T-helper 9 cell (primary cell): Measurements from ENCODE around the gene GINS3.
A peak's percentile ranks its signal among the peaks of the same experiment; 100 is the strongest.

ENCODE experiments used
- DNase-seq: peaks from one replicate; pipeline ENCODE4 v3.0.0-alpha.2; 2020
- total RNA-seq, 2 donors: gene quantifications; one replicate each; lab custom pipeline; 2026; lab: John Stamatoyannopoulos, UW

The GINS3 gene
- total RNA-seq = 2.2 to 3.4 reads per million in 2 donors

DNA sequence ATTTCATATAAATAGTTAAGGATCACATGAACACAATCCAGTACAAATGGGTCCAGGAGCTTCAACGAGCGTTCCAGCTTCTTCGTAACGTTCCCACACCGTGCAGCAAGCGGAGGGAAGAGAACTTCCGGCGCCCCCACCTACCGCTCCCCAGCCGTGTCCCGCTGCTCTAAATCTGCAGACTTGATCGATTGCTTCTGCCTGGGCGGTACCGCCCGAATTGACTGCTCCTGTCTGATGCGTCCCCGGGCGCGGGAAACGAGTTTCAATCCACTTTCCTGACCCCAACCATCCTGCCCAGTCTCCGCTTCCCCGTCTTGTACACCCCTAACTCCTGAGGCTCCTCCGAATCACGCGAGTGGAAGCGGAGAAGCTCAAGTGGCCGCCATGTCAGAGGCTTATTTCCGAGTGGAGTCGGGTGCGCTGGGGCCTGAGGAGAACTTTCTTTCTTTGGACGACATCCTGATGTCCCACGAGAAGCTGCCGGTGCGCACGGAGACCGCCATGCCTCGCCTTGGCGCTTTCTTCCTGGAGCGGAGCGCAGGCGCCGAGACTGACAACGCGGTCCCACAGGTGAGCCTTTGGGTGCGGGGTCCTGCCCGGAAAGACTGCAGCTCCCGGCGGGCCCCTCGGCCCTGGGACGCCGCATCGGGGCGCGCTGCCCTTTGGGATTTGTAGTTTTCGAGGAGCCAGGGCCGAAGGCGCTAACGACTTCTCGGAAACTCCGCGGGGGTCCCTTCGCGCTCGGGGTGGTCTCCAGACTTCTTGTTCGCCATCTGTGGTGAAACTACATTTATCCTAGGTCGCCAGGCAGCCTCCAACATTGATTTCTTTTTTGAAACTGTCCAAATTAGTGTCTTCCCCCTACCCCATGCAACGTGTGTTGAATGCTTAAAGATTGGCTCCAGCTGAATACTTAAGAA is at the start of gene GINS3:
TSS of gene GINS3 (plus strand) at position 257 of the 923 bp plus-strand sequence. CDS start at position 388, 131 bp downstream.
- DNase-seq = peak; percentile 75

DNA sequence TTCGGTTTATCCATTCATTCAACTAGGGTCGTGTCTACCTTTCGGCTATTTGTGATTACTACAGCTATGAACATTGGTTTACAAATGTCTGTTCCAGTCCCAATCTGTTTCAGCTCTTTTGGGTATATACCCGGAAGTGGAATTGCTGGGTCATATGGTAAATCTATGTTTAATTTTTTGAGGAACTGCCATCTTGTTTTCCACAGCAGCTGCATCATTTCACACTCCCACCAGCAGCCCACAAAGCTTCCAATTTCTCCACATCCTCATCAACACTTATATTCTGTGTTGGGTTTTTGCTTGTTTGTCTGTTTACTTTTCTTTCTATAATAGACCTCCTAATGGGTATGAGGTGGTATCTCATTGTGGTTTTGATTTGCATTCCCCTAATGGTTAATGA is 48.7 kb upstream of the GINS3 start:
- DNase-seq = no peak

DNA sequence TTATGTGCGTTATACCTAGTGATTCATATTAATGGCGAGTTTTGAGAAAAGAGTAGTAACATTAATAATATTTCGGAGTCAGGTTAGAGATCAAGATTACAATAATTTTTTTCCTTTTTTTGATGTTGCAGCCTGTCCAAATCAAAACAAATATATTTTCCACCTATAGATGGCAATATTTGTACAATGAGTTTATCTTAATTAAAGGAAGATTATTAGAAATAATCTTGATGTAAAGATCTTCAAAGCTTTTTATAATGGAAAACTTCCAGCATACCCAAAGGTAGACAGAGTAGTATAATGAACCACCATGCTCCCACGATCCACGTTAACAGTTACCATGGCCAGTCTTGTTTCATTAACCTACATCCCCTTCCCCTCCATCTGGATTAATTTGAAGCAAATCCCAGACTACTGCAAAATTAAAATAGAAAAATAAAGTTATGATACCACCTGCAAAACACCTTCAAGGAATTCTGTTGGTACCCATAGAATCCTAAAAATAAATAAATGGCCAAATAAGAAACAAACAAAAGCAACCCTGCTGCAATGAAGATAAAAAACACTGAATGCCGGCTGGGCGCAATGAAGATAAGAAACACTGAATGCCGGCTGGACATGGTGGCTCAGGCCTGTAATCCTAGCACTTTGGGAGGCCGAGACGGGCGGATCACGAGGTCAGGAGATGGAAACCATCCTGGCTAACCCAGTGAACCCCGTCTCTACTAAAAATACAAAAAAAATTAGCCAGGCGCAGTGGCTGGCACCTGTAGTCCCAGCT is 46.5 kb upstream of the GINS3 start:
- no peak for DNase-seq

DNA sequence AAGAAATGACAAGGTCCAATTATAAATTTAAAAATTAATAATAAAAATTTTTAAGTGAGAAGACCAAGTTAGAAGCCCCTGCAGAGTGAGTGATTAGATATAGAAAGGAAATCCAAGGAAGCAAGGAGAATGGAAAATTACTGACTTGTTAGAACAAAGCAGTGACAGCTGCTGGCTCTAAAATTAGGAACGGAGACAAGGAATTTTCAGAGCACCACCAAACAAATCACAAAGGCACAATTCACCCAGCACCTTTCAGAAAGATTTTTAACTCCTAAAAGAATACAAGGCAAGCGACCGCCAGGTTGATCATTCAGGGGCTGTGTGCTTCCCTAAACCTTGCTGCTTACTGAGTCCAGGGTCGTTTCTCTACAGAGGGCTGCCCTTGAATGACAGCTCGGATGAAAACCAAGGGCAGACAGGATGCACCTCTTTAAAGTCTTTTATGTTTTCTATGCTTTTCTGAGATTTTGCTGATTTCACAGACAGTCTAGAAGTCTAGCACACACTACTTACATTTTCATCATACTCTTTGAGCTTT is 45.4 kb upstream of the GINS3 start:
- no peak for DNase-seq

DNA sequence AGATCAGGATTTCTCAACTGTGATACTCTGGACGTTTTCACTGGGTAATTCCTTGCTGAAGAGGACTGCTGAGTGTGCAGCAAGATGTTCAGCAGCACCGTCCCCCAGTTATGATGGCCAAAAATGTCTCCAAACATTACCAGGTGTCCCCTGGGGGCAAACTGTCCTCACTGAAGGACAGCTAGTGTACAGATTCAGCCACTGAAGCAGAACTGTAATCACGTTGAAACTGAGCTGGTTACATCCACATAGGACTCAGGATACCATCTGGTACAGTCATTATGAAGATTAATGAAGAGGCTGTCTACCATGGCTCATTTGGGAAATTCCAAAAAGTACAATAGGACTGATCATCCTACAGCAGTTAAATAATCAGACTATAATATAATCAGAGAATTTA is 43.3 kb upstream of the GINS3 start:
- DNase-seq = no peak

DNA sequence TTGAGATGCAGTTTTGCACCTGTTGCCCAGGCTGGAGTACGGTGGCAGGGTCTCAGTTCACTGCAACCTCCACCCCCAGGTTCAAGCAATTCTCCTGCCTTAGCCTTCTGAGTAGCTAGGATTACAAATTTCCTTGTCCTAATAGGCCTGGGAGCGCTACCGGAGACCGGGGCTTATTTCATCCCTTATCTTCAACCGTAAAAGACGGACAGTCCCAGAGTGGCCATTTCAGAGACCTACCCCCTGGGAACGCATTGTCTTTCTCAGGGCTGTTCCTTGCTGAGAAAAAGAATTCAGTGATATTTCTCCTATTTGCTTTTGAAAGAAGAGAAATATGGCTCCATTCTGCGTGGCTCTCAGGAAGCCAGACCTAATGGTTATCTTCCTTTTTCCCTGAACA is 39.6 kb upstream of the GINS3 start:
- DNase-seq = no peak

DNA sequence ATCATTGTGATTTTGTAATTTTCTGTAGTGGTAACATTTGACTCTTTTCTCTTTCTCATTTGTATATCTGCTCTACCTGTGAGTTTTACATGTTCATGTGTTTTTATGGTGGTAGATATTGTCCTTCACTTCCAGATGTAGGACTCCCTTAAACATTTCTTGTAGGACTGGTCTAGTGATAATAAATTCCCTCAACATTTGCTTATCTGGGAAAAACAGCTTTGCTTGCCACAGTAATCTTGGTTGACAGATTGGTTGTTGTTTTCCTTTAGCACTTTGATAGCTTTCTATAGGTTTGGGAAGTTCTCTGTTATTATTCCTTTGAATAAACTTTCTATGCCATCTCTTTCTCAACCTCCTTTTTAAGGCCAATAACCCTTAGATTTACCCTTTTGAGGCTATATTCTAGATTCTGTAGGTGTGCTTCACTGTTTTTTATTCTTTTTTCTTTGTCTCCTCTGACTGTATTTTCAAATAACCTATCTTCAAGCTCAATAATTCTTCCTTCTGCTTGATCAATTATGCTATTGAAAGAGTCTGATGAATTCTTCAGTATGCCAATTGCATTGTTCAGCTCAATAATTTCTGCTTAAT is 32.1 kb upstream of the GINS3 start:
- no peak for DNase-seq

DNA sequence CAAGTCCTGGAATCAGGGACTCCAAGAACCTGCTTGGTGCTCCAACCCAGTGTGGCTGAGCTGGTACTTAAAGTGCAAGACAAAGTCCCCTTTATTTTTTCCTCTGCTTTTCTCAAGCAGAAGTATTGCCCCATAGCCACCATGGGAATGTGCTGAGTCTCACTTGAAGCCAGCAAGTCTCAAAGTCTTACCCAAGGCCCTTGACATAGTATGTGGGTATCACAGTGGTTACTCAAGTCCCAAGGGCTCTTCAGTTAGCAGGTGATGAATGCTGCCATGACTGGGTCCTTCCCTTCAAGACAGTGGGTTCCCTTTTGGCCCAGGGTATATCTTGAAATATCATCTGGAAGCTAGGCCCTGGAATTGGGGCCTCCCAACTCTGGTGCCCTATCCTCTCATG is 30.5 kb upstream of the GINS3 start:
- DNase-seq = no peak

DNA sequence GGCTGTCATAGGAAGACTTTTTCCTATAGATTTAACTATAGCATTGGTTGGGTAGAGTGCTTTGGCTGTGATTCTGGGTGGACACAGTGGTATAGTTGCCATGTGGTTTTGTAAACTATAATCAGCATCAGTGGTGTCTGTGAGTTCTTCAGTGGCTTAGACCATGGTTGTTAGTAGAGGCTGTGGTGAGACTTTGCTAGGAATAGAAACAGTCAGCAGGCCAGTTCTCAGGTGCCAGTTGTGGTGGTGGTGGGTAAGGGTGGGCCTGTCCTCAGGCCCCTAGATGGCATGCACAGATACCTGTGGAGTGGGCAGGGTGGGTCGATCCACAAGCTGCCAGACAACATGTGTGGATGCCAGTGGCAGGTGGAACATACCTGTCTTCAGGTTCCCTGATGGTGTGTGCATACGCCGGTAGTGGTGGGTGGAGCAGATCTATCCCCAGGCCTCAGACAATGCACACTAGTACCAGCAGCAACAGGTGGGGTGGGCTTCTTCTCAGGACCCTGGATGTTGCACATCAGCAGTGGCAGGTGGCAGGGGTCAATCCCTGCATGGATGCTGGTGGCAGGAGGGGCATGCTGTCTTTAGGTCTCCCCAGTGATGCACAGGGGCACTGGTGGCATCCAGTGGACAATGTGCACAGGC is 28.4 kb upstream of the GINS3 start:
- DNase-seq = no peak

DNA sequence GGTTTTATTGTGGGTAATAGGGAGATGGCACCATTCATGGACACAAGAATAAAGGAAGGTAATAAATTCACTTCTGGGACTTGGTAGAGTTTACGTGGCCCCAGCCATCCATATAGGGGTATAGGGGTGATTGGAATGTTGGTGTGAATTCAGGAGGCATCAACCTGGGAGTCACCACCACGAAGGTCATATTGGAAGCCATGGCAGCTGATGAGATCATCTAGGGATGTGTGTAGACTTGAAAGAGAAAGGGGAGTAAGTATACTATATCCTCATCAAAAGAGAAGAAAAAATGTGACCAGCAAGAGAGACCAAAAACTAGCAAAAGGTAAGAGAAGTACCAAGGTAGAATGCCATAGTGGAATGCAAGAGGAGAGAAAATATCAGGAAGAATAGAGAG is 26.6 kb upstream of the GINS3 start:
- no peak for DNase-seq

DNA sequence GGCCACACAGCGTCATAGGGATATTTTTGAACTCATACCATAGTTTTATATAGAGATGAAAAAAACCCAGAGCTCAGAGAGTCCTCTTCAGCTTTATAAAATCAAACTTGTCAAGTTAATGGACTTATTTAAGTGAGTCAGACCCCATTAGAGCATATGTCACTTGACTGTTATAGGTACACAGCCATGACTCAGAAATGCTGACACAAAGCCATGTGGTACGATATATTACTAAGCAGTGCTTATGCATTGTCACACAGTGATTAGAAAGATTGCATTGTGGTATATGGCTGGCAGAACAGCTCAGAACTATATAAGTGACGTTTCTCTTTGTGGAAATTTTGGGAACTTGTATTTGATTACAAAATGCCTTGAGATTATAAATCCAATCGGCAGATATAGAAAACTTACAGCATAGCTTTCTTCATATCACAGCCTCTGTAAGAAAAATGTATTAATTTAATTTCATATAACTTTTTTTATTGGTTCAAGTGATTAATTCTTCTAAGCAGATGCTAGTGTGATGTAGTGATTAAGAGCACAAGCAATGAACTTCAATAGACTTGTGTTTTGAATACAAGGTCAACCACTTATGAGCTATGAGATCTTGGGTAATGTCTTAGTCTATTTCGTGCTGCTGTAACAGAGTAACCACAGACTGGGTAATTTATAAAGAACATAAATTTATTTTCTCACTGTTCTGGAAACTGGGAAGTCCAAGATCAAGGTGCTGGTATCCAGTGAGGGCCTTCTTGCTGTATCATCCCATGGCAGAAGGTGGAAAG is 25.8 kb upstream of the GINS3 start:
- no peak for DNase-seq

DNA sequence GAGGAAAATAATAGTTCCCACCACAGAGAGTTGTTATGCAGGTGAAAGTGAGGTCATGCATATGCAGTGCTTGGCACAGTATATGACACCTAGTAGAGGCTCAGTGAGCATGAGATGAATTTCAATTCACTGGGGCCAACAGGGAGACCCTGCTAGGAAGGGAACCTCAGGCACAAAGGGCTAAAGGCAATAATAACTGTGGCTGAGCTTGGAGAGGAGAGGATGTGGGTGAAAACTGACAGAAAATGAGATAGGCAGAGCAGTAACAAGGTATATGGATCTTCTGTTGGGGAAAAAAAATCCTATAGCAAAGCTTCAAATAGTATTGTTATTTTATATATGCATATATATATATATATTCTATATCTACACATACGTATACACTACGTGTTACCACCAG is 25.0 kb upstream of the GINS3 start:
- DNase-seq = no peak

DNA sequence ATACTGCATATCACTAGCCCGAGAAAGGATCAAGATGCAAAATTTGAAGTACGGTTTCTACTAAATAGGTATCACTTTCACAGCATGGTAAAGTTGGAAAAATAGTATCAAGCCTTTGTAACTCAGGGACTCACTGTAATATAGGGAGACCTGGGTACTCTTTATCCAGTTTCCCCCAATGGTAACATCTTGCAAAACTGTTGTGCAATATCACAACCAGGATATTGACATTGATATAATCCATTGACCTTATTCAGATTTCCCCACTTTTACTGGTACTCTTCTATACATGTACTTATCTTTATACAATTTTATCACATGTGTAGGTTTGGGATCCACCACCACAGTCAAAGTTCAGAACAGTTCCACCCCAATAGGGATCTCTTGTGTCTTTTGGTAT is 20.4 kb upstream of the GINS3 start:
- no peak for DNase-seq

DNA sequence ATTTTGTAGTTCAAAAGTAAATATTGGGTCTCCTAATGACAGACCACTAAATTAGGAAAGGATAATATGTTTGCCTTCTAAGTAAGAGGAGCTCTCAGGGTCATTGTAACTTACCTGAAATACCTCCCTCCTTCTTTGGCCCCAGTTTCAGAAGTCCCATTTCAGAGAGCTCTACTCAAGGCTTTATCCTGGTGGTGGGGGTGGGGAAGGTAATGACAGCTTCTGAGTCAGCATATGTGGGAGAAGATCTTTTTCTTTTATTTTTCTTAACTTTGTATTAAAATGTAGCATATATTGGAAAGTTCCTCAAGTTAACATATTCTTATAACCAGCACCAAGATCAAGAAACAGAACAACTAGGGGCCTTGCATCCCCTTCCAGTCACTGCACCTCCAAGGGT is 16.9 kb upstream of the GINS3 start:
- no peak for DNase-seq

DNA sequence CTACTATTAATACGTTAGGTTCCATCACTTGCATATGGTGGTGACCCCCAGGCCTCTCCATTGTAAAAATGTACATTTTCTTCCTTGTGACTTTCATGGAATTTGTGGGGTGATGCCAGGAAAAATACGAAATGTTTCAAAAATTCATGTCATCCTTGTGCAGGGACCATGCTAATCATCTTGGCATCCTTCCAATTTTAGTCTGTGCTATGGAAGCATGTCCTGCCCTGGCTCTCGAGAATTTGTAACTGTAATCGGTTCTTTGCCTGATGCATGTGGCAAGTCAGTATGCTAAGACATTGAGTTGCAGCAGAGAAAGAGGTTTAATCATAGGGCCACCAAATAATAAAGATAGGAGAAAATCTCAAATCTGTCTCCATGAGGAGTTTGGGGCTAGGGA is 14.3 kb upstream of the GINS3 start:
- DNase-seq = no peak

DNA sequence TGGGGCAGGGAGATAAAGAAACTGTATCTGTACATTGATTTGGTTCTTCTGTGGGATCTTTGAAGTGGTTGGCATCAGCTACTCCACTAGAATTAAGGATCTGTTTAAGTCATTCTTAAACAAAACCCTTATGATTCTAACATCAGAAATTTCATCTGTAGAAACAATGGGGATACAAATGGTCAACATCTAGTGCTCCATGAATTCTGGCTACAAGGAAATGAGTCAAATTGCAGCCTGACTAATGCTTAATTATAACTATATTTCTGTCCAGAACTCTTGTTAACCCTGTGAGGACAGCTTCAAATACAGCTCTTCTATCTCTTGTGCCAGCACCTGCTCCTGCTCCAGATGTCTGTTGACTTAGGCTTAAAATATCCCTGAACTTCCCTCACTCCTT is 13.9 kb upstream of the GINS3 start:
- DNase-seq = no peak

DNA sequence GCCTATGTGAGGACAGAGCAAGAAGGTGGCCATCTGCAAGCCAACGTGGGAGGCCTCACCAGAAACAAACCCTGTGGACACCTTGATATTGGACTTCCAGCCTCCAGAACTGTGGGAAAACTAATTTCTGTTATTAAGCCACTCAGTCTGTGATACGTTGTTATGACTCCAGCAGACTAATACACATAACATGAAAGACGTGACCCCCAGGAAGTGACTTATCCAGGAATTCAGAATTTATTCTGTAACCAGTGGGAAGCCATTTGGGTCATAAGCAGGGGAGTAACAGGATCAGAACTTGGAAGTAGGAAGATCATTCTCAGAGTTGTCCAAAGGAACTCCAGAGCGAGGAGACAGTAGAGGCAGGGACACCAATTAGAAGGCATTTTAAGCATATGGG is 12.5 kb upstream of the GINS3 start:
- DNase-seq = no peak

DNA sequence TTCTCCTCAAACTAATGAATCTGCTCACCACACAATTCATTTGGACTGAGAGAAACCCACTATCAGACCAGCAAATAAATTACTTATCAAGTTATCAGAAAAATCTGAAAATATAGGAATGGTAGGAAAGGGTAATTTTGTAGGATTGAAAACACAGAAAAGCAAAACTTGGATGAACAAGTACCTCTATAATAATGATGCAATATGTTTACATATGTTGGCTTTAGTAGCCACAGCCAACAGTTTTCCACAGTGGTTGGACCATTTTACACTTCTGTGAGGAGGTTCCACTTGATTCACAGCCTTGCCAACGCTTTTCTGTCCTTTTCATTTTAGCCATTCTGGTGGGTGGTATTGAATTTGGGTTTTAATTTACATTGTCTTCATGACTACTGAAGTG is 10.6 kb upstream of the GINS3 start:
- DNase-seq = no peak

DNA sequence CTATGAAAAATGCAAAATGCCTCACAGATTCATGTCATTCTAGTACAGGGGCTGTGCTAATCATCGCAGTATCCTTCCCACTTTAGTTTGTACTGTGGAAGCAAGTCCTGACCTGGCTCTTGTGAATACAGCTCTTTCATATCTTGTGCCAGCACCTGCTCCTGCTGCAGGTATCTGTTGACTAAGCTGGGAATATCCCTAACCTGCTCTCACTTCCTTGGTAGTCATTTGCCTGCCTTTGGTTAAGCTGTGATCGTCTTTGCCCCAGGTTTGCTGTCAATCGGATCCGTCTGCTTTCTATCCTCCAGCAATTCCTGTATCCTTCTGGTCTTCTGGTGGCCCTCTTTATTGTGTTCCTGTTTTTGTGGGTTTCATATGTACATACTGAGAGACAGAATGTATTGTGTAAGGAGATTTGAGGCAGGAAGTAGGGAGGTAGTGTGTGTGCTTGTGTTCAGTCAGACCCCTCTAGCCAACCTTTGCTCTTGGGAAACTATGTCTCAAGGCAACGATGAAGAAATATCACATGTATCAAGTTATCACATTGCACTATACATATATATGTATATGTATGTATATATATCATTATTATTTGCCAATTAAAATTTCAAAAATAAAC is 7.7 kb upstream of the GINS3 start:
- DNase-seq = no peak

DNA sequence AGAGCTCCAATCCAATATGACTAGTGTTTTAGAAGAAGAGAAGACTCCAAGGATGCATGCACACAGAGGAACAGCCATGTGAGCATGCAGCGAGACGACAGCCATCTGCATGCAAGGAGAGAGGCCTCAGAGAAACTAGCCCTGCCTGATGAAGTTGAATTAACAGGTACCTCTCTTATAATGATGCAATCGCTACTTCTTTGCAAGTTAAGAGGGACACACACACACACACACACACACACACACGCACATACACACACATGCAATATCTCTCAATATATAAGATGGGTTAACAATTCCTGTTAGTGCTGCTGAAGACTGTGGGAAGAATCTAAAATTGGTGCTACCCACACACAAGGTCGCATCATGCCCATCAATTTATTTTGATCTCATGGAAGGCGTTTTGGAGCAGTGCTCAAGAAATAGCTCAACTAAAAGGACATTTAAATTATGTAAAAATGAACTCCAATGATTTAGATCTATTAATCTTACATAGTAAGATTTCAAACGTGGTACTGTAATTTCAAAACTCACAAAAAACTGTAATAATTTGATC is 7.0 kb upstream of the GINS3 start:
- DNase-seq = no peak

DNA sequence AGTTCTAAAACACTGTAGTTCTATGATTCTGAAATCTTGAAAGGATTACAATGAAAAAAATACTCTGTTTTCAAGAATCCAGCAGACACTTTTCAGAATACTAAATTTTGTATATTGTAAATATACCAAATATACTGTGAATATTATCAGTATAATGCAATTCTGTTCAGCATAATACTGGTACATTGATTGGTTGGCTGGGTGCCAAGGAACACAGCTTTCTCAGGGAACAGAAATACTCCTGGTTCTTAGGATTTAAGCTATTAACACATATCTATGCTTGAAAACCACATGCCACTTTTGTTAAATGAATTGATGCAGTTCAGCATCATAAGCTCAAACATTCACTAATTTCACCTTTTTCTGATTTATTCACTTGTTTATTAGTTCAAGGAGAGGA is 2.5 kb upstream of the GINS3 start:
- DNase-seq = no peak
